Astrocyte of the spinal cord (primary cell): Measurements from ENCODE around the gene SCMH1.
A peak's percentile ranks its signal among the peaks of the same experiment; 100 is the strongest.
"Not testable (repeated sequence)": the region's sequence is repeated elsewhere in the genome, so short reads cannot be mapped to it uniquely, and the experiment has no call there.

Source experiments
- DNase-seq: peaks from one replicate; pipeline ENCODE4 v3.0.0; 2011; ENCODE audit warnings: low read depth, low spot score
- H3K4me3 ChIP-seq: 2 replicates; pipeline ENCODE4 v1.5.1; 2011; ENCODE audit warnings: low read depth, mild to moderate bottlenecking, low read length, moderate library complexity
- in situ Hi-C: cut with HindIII; loops from 2 replicates; pipeline ENCODE4 v1.10.0; 2017; ENCODE audit warnings: low sequenced_read_pairs
- TF ChIP-seq, protein P1 (sequence below): IDR thresholded peaks from 2 replicates; pipeline ENCODE4 v1.5.1; 2012; ENCODE audit warnings: low read depth, mild to moderate bottlenecking, low read length, inconsistent platforms

SCMH1 gene

DNA sequence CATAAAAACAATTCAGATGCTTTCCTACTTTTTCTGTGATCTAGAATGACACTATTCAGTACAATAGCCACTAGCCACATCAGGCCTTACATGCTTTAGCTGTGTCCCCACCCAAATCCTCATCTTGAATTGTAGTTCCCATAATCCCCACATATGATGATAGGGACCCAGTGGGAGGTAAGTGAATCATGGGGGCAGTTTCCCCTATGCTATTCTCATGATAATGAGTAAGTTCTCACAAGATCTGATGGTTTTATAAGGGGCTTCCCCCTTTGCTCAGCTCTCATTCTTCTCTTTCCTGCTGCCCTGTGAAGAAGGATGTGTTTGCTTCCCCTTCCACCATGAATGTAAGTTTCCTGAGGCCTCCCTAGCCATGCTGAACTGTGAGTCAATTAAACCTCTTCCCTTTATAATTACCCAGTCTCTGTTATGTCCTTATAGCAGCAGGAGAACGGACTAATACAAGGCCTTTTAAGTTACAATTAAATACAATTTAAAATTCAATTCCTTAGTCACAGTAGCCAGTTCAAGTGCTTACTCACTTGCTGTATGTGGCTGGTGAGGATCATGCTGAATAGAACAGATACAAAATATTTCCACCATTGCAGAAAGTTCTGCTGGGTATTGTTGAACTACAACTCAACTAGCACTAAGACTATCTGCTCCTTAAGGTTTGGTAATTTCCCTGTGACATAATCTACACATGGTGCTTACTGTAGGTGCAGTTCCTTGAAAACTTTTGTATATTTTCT, 106.7 kb downstream of the SCMH1 start:
- H3K4me3 ChIP-seq = no peak overlapping the region
- no peak for DNase-seq
- in situ Hi-C loops = no loop called here
- TF ChIP-seq, protein P1, sequence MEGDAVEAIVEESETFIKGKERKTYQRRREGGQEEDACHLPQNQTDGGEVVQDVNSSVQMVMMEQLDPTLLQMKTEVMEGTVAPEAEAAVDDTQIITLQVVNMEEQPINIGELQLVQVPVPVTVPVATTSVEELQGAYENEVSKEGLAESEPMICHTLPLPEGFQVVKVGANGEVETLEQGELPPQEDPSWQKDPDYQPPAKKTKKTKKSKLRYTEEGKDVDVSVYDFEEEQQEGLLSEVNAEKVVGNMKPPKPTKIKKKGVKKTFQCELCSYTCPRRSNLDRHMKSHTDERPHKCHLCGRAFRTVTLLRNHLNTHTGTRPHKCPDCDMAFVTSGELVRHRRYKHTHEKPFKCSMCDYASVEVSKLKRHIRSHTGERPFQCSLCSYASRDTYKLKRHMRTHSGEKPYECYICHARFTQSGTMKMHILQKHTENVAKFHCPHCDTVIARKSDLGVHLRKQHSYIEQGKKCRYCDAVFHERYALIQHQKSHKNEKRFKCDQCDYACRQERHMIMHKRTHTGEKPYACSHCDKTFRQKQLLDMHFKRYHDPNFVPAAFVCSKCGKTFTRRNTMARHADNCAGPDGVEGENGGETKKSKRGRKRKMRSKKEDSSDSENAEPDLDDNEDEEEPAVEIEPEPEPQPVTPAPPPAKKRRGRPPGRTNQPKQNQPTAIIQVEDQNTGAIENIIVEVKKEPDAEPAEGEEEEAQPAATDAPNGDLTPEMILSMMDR = no peak

DNA sequence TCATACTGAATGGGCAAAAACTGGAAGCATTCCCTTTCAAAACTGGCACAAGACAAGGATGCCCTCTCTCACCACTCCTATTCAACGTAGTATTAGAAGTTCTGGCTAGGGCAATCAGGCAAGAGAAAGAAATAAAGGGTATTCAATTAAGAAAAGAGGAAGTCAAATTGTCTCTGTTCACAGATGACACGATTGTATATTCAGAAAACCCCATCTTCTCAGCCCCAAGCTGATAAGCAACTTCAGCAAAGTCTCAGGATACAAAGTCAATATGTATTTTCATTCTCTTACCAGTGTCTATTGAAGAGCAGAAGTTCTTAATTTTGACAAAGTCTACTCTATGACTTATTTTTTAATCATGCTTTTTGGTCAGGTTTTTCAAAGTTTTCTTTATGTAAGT, 107.8 kb downstream of the SCMH1 start:
- DNase-seq, H3K4me3 ChIP-seq, in situ Hi-C loops: not testable (repeated sequence)

DNA sequence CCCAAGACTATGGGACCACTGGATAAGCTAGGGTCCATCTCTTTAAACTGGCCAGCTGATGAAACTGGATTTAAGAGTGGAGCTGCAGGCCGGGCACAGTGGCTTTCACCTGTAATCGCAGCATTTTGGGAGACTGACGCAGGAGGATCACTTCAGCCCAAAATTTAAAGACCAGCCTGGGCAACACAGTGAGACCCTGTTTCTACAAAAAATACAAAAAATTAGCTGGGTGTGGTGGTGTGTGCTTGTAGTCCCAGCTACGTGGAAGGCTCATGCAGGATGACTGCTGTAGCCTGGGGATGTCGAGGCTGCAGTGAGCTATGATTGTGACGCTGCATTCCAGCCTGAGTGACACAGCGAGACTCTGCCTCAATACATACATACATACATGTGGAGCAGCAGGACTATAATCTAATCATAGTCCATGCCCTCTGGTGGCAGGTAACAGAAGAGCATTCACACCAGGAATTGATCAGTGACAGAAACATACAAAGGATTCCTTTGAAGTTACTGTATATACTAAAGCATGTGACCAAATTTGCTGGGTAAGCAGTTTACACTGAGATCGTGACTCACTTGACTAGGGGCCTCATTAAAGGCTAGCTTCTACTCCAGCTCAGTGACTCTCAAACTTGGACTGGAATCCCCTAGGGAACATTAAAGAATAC, 119.1 kb downstream of the SCMH1 start:
- H3K4me3 ChIP-seq = no peak overlapping the region
- in situ Hi-C loops = no loop called here
- peak; percentile 86 for DNase-seq
- TF ChIP-seq, protein P1 = peak; percentile 65

DNA sequence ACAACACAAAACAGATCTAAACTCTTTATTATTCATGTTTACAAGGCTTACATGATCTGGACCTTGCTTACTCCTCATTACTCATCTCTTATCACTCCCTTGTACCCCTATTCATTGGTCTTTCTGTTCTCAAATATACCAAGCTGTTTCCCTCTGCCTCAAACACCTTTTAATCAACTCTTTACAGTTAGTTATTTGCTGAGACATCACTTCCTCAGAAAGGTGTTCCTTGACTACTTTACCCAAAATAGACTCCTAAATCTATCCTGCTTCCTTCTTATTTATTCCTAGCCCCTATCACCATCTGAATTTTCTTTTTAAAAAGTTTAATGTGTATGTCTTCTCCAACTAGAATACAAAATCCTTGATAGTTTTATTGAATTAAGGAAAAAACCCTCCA, 120.0 kb downstream of the SCMH1 start:
- in situ Hi-C loops = no loop called here
- no peak for DNase-seq
- TF ChIP-seq, protein P1 = no peak
- H3K4me3 ChIP-seq = no peak overlapping the region

DNA sequence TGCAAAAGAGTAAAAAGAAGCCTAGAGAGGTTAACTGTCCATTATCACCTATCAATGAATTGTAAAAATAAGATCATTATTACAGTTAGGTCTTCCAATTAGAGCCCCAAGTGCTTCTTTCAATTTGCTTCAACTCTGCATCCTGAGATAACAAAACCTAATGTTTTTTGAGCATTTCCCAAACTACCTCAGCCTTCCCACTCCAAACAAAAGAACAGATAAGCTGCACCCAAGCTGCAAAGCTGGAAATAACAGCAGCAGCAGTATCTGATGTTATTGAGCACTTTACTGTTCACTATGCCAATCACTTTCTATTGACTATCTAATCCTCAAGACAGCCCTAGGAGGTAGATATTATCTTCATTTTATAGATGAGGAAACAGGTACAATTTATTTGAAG, 123.5 kb downstream of the SCMH1 start:
- H3K4me3 ChIP-seq = no peak overlapping the region
- in situ Hi-C loops = no loop called here
- DNase-seq = no peak
- TF ChIP-seq, protein P1 = no peak

DNA sequence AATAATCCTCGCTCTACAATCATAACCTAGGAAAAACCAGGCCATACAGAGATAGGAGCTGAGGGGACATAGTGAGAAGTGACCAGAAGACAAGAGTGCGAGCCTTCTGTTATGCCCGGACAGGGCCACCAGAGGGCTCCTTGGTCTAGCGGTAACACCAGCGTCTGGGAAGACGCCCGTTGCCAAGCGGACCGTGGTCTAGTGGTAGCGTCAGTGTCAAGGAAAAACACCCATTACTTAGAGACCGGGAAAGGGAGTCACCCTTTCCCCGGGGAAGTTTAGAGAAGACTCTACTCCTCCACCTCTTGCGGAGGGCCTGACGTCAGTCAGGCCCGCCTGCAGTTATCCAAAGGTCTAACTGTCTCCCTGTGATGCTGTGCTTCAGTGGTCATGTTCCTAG, 124.9 kb downstream of the SCMH1 start:
- in situ Hi-C loops, H3K4me3 ChIP-seq, DNase-seq: not testable (repeated sequence)

DNA sequence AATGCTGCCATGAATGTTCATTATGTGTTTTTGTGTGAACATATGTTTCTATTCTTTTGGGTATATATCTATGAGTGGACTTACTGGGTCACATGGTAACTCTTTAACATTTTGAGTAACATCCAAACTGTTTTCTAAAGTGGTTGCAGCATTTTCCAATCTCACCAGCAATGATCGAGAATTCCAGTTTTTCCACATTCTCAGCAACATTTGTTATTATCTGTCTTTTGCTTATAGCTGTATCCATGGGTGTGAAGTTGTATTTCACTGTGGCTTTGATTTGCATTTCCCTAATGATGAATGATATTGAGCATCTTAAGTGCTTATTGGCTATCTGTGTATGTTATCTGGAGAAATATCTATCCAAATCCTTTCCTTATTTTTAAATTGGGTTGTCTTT, 131.4 kb downstream of the SCMH1 start:
- in situ Hi-C loops = no loop called here
- TF ChIP-seq, protein P1 = no peak
- DNase-seq = no peak
- no peak overlapping the region for H3K4me3 ChIP-seq
